ENCODE results near the gene ADD2. TPM values are rescaled to one million over a fixed set of nuclear protein-coding genes. Genes with fewer than 3 reads are reported as not detected.
A peak's percentile ranks its signal among the peaks of the same experiment; 100 is the strongest.

Gene ADD2
- total RNA-seq, 2 donors from 2014 or later, result 2.3 to 7.6 TPM

DNA sequence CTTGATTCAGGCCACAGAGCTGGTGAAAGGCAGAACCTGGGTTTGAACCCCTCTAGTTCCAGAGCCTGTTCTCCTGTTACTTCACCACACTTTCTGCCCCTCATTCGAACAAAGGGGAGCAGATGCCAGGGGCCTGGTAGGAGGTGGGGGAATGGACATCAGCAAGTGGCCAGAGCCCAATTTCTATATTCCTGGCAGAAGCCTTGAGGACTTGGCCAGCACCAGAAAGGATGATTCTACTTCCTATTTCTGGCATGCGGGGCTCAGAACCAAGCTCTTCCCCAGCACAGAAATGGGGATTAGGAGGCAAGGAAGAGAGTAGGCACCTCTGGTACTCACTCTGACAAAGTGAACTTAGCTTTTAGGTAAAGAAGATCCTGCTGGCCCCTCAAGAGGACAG, 49.3 kb downstream of the ADD2 start:
- 75 to 84% methylated on average over 2 of the region's 2 CpGs for WGBS, 2 donors
- no peaks in the 10 kb centered on the region for H3K27me3 ChIP-seq
- no peak overlapping the region for H3K27ac ChIP-seq
- H3K9me3 ChIP-seq, result no peaks in the 10 kb centered on the region
- no peaks in the 10 kb centered on the region for H3K4me1 ChIP-seq
- DNase-seq (no peak), ATAC-seq (no peak)
- H3K4me3 ChIP-seq, result no peak overlapping the region
- no peaks in the 10 kb centered on the region for H3K36me3 ChIP-seq (replicated peaks in 1 of 2; ENCODE audit: insufficient read depth in 1 of 2, low read depth in 2 of 2)
- intact Hi-C loops (cut with DNase I), result no loop called here
- no peak for TF ChIP-seq CTCF (IDR thresholded peaks at IDR 0.05)
- TF ChIP-seq POLR2A (IDR thresholded peaks at IDR 0.05), result no peak

GRCh38 chr2:70718241-70718640, 49.8 kb downstream of the ADD2 start:
- no peaks in the 10 kb centered on the region for H3K9me3 ChIP-seq
- WGBS, 2 donors, result 65 to 77% methylated on average over 2 of the region's 2 CpGs
- no peaks in the 10 kb centered on the region for H3K27me3 ChIP-seq
- ATAC-seq (no peak), DNase-seq (no peak)
- no peak overlapping the region for H3K4me3 ChIP-seq
- no peaks in the 10 kb centered on the region for H3K36me3 ChIP-seq (replicated peaks in 1 of 2; ENCODE audit: insufficient read depth in 1 of 2, low read depth in 2 of 2)
- TF ChIP-seq CTCF (IDR thresholded peaks at IDR 0.05) (no peak), POLR2A (IDR thresholded peaks at IDR 0.05) (no peak)
- no peaks in the 10 kb centered on the region for H3K4me1 ChIP-seq
- intact Hi-C loops (cut with DNase I), result no loop called here
- no peak overlapping the region for H3K27ac ChIP-seq

DNA sequence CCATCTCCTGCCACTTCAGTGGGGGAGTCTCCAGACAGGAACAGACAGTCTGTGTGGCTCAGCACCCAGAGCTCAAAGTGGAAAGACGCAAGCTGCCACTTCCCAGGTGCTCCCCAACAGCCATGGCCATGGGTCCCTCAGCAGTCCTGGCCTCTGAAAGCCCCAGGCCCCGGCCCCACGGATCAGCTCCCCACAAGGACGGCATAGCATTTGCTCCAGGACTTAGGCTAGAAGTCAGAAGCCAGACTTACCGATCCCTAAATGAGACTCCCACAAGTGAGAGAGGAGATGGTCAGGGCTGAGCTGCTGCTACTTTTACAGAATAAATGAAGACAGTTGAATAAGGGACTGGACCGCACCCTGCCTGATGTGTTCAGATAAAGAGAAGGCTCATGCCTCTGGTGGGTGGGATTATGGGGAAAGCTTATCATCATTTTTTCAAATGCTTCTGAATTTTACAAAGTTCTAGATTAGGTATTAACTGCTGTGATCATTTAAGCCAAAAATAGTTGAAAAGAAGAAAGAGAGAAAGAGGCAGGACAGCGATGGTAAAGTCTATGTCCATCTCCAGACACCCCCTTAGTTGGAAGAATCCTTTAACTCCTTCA, 50.5 kb downstream of the ADD2 start:
- intact Hi-C loops (cut with DNase I), result no loop called here

DNA sequence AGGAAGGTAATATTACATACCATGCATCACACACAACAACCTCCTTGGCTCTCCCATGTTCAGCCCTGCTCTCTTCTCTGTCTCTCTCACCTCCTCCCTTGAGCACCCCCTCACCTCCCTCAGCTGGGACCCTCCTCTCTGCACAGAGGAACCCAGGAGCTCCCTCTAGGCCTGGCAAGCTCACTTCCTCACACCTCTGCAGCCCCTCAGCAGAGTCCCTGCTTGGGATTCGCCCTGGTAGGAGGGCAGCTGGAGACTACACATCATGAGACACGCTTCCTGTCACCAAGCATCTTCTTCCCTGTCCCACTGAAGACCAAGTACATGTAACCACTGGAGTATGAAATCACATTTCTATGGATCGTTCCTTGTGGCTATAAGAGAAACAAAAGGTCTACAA, 51.0 kb downstream of the ADD2 start:
- DNase-seq (no peak), ATAC-seq (no peak)
- Histone ChIP-seq H3K27ac (no peak overlapping the region), H3K27me3 (no peaks in the 10 kb centered on the region), H3K4me1 (no peaks in the 10 kb centered on the region), H3K4me3 (no peak overlapping the region), H3K36me3 (replicated peaks in 1 of 2; ENCODE audit: insufficient read depth in 1 of 2, low read depth in 2 of 2) (no peaks in the 10 kb centered on the region), H3K9me3 (no peaks in the 10 kb centered on the region)
- 85 to 89% methylated on average over 3 of the region's 3 CpGs for WGBS, 2 donors
- no peak for TF ChIP-seq CTCF (IDR thresholded peaks at IDR 0.05)
- no peak for TF ChIP-seq POLR2A (IDR thresholded peaks at IDR 0.05)
- intact Hi-C loops (cut with DNase I), result no loop called here

More for the DNA sequence above, 50.5 kb downstream of the ADD2 start:
- ATAC-seq (no peak), DNase-seq (no peak)
- Histone ChIP-seq H3K27ac (no peak overlapping the region), H3K4me1 (no peaks in the 10 kb centered on the region), H3K27me3 (no peaks in the 10 kb centered on the region), H3K4me3 (no peak overlapping the region), H3K9me3 (no peaks in the 10 kb centered on the region), H3K36me3 (replicated peaks in 1 of 2; ENCODE audit: insufficient read depth in 1 of 2, low read depth in 2 of 2) (no peaks in the 10 kb centered on the region)
- 73 to 85% methylated on average over 5 to 7 of the region's 7 CpGs for WGBS, 2 donors
- no peak for TF ChIP-seq POLR2A (IDR thresholded peaks at IDR 0.05)
- no peak for TF ChIP-seq CTCF (IDR thresholded peaks at IDR 0.05)

- no peaks in the 10 kb centered on the region for H3K4me1 ChIP-seq
- DNase-seq (peak in 2 of 4 donors; percentile 9 to 39), ATAC-seq (no peak)
- H3K4me3 ChIP-seq, result no peak overlapping the region
- no peak overlapping the region for H3K27ac ChIP-seq
- H3K27me3 ChIP-seq, result no peaks in the 10 kb centered on the region
- WGBS, 2 donors, result 46 to 62% methylated on average over 7 of the region's 7 CpGs
- no peak for TF ChIP-seq POLR2A (IDR thresholded peaks at IDR 0.05)
- no peak for TF ChIP-seq CTCF (IDR thresholded peaks at IDR 0.05)
- no peaks in the 10 kb centered on the region for H3K9me3 ChIP-seq
- no peaks in the 10 kb centered on the region for H3K36me3 ChIP-seq (replicated peaks in 1 of 2; ENCODE audit: insufficient read depth in 1 of 2, low read depth in 2 of 2)
- intact Hi-C loops (cut with DNase I), result no loop called here
Observed at GRCh38 chr2:70716131-70716743, 51.8 kb downstream of the ADD2 start.
